Effector memory CD8-positive, alpha-beta T cell (primary cell): ENCODE measurements around the gene METTL16.

Experiments used
- ATAC-seq: fragments of 150-1000 bp; cut with Tn5 transposase; replicated peaks from 2 replicates; pipeline ENCODE4 v1.10.0; 2021; ENCODE audit warnings: mild to moderate bottlenecking, moderate library complexity
- DNase-seq, 3 experiments: peaks; one replicate each; pipeline ENCODE4 v3.0.0; 2021
- H3K27ac Mint-ChIP-seq, 2 donors: one replicate each; pipeline ENCODE4 v1.8.0; 2022; ENCODE audit warnings: mild to moderate bottlenecking in 2 of 2, mixed read lengths in 2 of 2, moderate library complexity in 2 of 2
- H3K27me3 Mint-ChIP-seq, 2 donors: one replicate each; pipeline ENCODE4 v1.8.0; 2022; ENCODE audit warnings: mixed read lengths in 2 of 2
- H3K36me3 Mint-ChIP-seq: one replicate; pipeline ENCODE4 v1.8.0; 2022; ENCODE audit warnings: mild to moderate bottlenecking, moderate library complexity, mixed read lengths; ENCODE audit not compliant: insufficient read depth
- H3K4me1 Mint-ChIP-seq, 2 donors: one replicate each; pipeline ENCODE4 v1.8.0; 2022; ENCODE audit warnings: low read depth in 2 of 2, mixed read lengths in 2 of 2
- H3K4me3 Mint-ChIP-seq, 2 donors: one replicate each; pipeline ENCODE4 v1.8.0; 2022; ENCODE audit warnings: mild to moderate bottlenecking in 2 of 2, mixed read lengths in 2 of 2, moderate library complexity in 2 of 2
- H3K9me3 Mint-ChIP-seq, 2 donors: one replicate each; pipeline ENCODE4 v1.8.0; 2022; ENCODE audit warnings: mixed read lengths in 2 of 2

METTL16 gene

GRCh38 chr17:2435862-2436261 lies 75.8 kb downstream of the METTL16 start:
- no peaks in the 10 kb centered on the region for H3K9me3 Mint-ChIP-seq
- H3K27ac Mint-ChIP-seq: peak overlapping the region; percentile 21 to 83
- no peak for ATAC-seq

GRCh38 chr17:2435181-2435741 lies 76.4 kb downstream of the METTL16 start:
- Mint-ChIP-seq H3K4me3 (no peak overlapping the region), H3K27me3 (no peaks in the 10 kb centered on the region), H3K4me1 (no peaks in the 10 kb centered on the region), H3K27ac (no peak overlapping the region), H3K36me3 (peaks cover 54% of the 10 kb centered on the region), H3K9me3 (no peaks in the 10 kb centered on the region)
- DNase-seq (no peak), ATAC-seq (no peak)

More at GRCh38 chr17:2435862-2436261, 75.8 kb downstream of the METTL16 start:
- Mint-ChIP-seq H3K4me3 (no peak overlapping the region), H3K36me3 (peaks cover 60% of the 10 kb centered on the region), H3K27me3 (no peaks in the 10 kb centered on the region), H3K4me1 (no peaks in the 10 kb centered on the region)
- no peak for DNase-seq

- Mint-ChIP-seq H3K4me1 (no peaks in the 10 kb centered on the region), H3K27ac (peak overlapping the region in 1 of 2 donors; percentile 18), H3K36me3 (peaks cover 47% of the 10 kb centered on the region), H3K27me3 (no peaks in the 10 kb centered on the region), H3K4me3 (no peak overlapping the region), H3K9me3 (no peaks in the 10 kb centered on the region)
- no peak for ATAC-seq
- no peak for DNase-seq
Observed at GRCh38 chr17:2433696-2434095, 78.0 kb downstream of the METTL16 start.

- no peaks in the 10 kb centered on the region for H3K4me1 Mint-ChIP-seq
- no peak for DNase-seq
- no peak overlapping the region for H3K4me3 Mint-ChIP-seq
- H3K9me3 Mint-ChIP-seq: no peaks in the 10 kb centered on the region
- no peak for ATAC-seq
- H3K27ac Mint-ChIP-seq: peak overlapping the region in 1 of 2 donors; percentile 73
- H3K27me3 Mint-ChIP-seq: no peaks in the 10 kb centered on the region
- peaks cover 26% of the 10 kb centered on the region for H3K36me3 Mint-ChIP-seq
Observed at GRCh38 chr17:2427910-2428309, 83.8 kb downstream of the METTL16 start.

GRCh38 chr17:2427215-2427614 lies 84.5 kb downstream of the METTL16 start:
- no peaks in the 10 kb centered on the region for H3K9me3 Mint-ChIP-seq
- ATAC-seq (no peak), DNase-seq (no peak)
- no peaks in the 10 kb centered on the region for H3K4me1 Mint-ChIP-seq
- peak overlapping the region in 1 of 2 donors; percentile 73 for H3K27ac Mint-ChIP-seq
- H3K4me3 Mint-ChIP-seq: no peak overlapping the region
- H3K27me3 Mint-ChIP-seq: no peaks in the 10 kb centered on the region
- H3K36me3 Mint-ChIP-seq: peaks cover 23% of the 10 kb centered on the region

GRCh38 chr17:2423271-2423670 lies 88.4 kb downstream of the METTL16 start:
- Mint-ChIP-seq H3K27me3 (no peaks in the 10 kb centered on the region), H3K4me1 (no peaks in the 10 kb centered on the region), H3K27ac (no peak overlapping the region), H3K36me3 (peaks cover 49% of the 10 kb centered on the region), H3K9me3 (no peaks in the 10 kb centered on the region), H3K4me3 (no peak overlapping the region)
- DNase-seq (no peak), ATAC-seq (no peak)

- Mint-ChIP-seq H3K4me3 (no peak overlapping the region), H3K27me3 (no peaks in the 10 kb centered on the region)
Observed at GRCh38 chr17:2421315-2422147, 90.2 kb downstream of the METTL16 start.

GRCh38 chr17:2420176-2420575 lies 91.5 kb downstream of the METTL16 start:
- Mint-ChIP-seq H3K4me3 (no peak overlapping the region), H3K36me3 (peaks cover 44% of the 10 kb centered on the region), H3K27me3 (no peaks in the 10 kb centered on the region), H3K4me1 (no peaks in the 10 kb centered on the region), H3K9me3 (no peaks in the 10 kb centered on the region), H3K27ac (no peak overlapping the region)
- ATAC-seq (no peak), DNase-seq (no peak)

More at GRCh38 chr17:2421315-2422147, 90.2 kb downstream of the METTL16 start:
- ATAC-seq: no peak
- Mint-ChIP-seq H3K27ac (no peak overlapping the region), H3K4me1 (no peaks in the 10 kb centered on the region), H3K36me3 (peaks cover 50% of the 10 kb centered on the region), H3K9me3 (no peaks in the 10 kb centered on the region)
- DNase-seq: no peak

- Mint-ChIP-seq H3K36me3 (peaks cover 41% of the 10 kb centered on the region), H3K9me3 (no peaks in the 10 kb centered on the region), H3K4me1 (no peaks in the 10 kb centered on the region), H3K27ac (no peak overlapping the region), H3K4me3 (no peak overlapping the region), H3K27me3 (no peaks in the 10 kb centered on the region)
- DNase-seq (no peak), ATAC-seq (no peak)
Observed at GRCh38 chr17:2419486-2419885, 92.2 kb downstream of the METTL16 start.

- Mint-ChIP-seq H3K4me1 (no peaks in the 10 kb centered on the region), H3K27ac (peak overlapping the region in 1 of 2 donors; percentile 13), H3K36me3 (peaks cover 41% of the 10 kb centered on the region), H3K27me3 (no peaks in the 10 kb centered on the region), H3K9me3 (no peaks in the 10 kb centered on the region), H3K4me3 (no peak overlapping the region)
- ATAC-seq: no peak
- DNase-seq: no peak
Observed at GRCh38 chr17:2418572-2418971, 93.1 kb downstream of the METTL16 start.

- no peak overlapping the region for H3K4me3 Mint-ChIP-seq
- H3K27ac Mint-ChIP-seq: no peak overlapping the region
- H3K36me3 Mint-ChIP-seq: peaks cover 29% of the 10 kb centered on the region
- ATAC-seq (peak; percentile 93), DNase-seq (peak; percentile 88 to 90 (median 90))
- H3K27me3 Mint-ChIP-seq: no peaks in the 10 kb centered on the region
- no peaks in the 10 kb centered on the region for H3K9me3 Mint-ChIP-seq
- H3K4me1 Mint-ChIP-seq: no peaks in the 10 kb centered on the region
Observed at GRCh38 chr17:2416010-2416734, 95.5 kb downstream of the METTL16 start.

- DNase-seq: no peak
- no peaks in the 10 kb centered on the region for H3K9me3 Mint-ChIP-seq
- no peak for ATAC-seq
- H3K27me3 Mint-ChIP-seq: no peaks in the 10 kb centered on the region
- H3K27ac Mint-ChIP-seq: no peak overlapping the region
- no peak overlapping the region for H3K4me3 Mint-ChIP-seq
- H3K4me1 Mint-ChIP-seq: no peaks in the 10 kb centered on the region
- peaks cover 19% of the 10 kb centered on the region for H3K36me3 Mint-ChIP-seq
Observed at GRCh38 chr17:2415081-2415480, 96.6 kb downstream of the METTL16 start.

- H3K36me3 Mint-ChIP-seq: peaks cover 14% of the 10 kb centered on the region
- no peak overlapping the region for H3K4me3 Mint-ChIP-seq
- ATAC-seq: no peak
- DNase-seq: no peak
- no peaks in the 10 kb centered on the region for H3K27me3 Mint-ChIP-seq
- H3K4me1 Mint-ChIP-seq: no peaks in the 10 kb centered on the region
- H3K9me3 Mint-ChIP-seq: no peaks in the 10 kb centered on the region
- no peak overlapping the region for H3K27ac Mint-ChIP-seq
Observed at GRCh38 chr17:2414446-2415064, 97.1 kb downstream of the METTL16 start.
